HT-29 (cell line): ENCODE results near the gene LRRC1. TPM values are rescaled to one million over a fixed set of nuclear protein-coding genes. Genes with fewer than 3 reads are reported as not detected.

ENCODE experiments used
- DNase-seq: peaks from one replicate; pipeline ENCODE4 v3.0.0-alpha.2; 2015; ENCODE audit warnings: low spot score
- total RNA-seq: library from RNA; depleted of rRNA; stranded (reverse); fragments of >200 nt; shearing (Covaris generic); gene quantifications from 2 replicates; pipeline ENCODE4 v1.2.3, GENCODE V29; 2014

LRRC1 gene
- total RNA-seq, 1 experiment from 2014 or later = 64.0 TPM

DNA sequence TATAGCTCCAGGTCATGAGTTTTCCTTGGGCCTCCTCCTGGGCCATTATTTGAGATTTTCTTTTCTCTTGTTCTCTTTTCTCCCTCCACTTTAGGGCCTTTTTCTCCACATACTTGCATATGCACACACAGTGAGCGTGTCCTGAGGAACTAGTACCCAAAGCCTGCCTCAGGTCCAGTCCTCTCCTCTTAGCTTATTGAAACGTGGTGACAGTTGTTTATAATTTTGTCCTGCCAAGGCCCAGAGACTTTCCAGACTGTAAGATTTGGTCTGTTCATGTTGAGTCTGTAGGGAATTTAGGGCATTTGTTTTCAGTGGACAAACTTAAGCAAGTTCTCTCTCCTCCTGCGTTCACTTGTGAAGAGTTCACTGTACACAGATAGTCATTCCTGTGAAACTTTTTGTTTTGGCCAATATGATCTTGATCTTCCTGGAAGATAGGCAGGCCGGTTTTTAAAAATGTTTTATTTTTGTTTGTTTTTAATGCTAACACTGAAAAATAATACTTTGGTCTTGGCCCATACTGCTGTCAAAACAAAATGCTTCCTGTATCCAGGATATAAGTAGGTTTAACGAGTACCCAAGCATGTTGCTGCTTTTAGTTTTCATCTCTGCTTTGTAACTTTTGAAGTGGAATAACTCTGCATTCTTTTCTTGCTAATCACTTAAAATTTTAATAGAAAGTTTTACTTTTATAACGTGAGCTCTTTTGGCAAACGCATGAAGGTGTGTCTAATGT is 20.7 kb downstream of the LRRC1 start:
- no peak for DNase-seq

DNA sequence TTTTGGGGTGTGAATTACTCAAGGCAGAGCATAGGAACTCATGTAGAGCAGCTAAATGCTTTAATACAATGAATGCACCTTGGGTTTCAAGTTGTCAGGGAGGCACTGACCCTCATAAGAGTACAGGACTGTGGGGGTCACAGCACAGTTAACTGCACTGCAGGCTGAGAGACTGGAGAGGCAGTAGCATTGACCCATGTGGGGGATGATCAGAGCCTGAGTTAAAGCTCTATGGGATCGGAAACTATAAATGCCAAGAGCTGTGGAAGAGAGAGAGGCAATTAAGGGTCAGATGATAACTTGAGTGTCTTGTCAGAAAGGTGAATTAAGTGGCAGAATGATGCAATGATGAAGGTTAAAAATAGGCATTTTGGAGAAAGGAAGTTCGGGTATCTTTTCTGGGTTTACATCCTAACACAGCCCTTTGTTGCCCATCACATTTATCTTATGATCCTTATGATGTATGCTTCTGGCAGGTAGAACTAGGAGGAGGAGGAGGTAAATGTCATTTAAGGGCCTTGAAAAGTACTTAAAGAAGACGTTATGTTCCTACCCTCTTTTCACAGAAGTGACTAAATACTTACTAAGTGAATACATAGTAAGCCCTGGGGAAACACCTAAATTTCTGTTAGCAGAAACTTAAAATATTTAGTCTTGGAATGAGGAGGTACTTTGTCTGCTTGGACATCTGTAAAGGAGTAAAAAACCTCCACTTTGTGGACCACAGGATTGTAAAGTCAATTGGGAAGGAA is 24.2 kb downstream of the LRRC1 start:
- no peak for DNase-seq

DNA sequence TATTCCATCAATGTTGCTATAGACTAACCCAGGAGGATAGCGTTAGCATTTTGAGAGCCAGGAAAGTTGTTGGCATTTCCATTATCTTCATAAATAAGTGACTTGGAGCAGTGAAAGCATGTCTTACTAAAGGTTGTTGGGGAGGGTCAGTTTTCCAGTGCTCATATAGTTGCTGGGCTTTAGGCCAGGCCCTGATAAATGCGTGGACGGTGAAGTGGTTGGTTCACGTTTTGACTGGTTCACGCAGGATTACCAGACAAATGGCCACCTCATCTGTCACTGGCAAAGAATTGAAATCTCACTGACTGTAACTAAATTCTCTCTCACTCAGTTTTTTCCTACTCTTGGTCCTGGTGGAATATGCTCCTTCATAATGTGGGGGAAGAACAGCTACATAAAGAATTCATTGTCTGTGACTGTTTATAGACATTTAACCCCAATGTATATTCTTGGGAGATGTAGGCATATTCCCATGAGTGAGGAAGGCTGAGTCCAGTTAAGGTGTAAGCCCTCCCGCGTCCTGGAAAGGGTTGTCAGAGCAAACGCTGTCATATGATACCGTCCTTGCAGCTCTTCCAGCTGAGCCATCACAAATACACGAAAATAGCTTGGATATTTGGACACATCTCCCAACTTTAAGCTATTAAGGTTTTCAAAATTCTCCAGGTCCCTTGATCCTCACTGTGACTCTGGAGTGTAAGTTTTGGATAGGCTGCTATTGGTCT is 27.8 kb downstream of the LRRC1 start:
- no peak for DNase-seq

DNA sequence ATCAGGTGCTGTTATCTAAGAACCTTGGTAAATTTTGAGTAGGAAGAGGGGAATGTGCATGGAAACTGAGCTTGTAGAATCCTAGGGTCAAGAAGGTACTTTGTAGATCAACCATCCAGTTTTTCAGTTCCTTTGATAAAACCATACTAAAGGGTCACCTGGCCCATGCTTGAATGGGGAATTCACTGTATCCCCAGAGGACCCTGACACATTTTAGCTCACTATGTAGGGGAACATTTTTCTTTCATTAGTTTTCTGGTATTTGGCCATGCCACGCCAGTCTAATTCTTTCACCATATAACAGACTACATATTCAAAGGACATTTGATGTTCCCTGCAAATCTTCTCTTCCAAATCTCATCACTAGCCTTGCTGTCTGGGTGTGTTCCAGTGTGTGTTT is 29.9 kb downstream of the LRRC1 start:
- DNase-seq = no peak

DNA sequence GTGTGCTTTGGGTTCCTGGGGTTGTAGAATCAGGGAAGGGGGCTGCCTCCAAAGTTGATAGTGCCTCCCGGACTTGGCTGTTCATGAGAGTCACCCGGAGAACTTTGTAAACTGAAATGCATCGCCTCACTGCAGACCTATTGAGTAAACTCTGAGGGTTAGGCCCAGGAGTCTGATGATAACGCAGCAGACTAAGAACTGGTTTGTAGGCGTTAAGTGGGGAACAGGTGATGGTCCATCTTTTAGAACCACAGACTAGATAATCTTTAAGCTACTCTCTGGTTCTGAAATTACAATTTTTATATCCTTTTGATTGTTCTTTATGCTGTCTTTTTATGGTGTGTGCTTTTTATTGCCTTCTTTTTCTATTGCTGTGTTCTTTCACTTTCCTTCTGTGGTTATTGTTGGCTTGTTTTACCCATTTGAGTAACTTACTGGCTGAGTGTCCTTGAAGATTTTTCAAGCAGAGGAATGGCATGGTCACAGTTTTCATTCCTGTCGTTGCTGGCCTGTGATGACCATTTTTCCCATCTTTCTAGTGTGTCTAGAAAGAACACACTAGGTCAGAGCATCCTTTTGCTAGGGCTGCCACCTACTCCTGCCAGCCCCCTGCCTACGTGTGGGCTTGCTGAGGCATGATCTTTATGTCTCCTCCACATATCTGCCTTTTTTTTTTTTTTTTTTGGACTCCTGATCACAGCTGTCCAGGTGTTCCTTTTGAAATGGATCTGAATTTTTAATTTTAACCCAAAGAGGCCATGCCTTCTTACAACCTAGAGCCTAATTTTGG is 30.9 kb downstream of the LRRC1 start:
- DNase-seq = no peak

DNA sequence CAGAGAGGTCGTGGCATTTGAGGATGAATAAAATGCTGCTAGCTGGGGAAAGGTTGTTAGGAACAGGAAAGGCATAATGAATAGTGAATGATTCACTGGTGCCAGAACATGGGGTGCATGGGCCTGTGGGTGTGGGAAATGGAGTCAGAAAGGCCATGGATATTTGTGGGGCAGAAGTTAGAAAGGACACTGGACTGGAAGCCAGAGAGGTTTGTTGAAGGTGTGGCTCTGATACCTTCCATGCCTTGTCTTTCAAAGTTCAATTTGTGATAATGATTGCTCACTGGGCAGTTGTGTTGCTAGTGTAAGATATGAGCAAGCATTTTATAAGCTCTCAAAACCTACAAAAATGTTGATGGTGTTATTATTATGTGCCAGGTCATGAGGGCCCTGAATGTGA is 32.7 kb downstream of the LRRC1 start:
- DNase-seq = no peak

DNA sequence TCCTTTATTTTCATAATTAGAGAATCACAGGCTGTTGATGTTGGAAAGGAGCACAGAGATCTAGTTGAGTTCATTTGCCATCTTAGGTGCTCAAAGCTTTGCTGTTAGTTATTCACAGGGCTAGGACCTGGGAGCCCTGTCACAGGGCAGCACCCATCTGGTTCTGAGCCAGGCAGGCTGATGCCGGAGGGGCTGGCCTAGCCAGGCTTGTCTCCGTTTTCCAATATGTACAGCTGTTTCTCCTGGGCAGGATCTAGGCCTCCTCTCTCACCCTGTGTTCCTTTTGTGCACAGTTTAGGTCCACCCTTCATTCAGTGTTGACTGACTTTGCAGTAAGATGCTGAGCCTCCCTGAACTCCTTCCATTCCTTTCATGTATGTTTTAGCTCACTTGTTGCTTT is 33.4 kb downstream of the LRRC1 start:
- no peak for DNase-seq

DNA sequence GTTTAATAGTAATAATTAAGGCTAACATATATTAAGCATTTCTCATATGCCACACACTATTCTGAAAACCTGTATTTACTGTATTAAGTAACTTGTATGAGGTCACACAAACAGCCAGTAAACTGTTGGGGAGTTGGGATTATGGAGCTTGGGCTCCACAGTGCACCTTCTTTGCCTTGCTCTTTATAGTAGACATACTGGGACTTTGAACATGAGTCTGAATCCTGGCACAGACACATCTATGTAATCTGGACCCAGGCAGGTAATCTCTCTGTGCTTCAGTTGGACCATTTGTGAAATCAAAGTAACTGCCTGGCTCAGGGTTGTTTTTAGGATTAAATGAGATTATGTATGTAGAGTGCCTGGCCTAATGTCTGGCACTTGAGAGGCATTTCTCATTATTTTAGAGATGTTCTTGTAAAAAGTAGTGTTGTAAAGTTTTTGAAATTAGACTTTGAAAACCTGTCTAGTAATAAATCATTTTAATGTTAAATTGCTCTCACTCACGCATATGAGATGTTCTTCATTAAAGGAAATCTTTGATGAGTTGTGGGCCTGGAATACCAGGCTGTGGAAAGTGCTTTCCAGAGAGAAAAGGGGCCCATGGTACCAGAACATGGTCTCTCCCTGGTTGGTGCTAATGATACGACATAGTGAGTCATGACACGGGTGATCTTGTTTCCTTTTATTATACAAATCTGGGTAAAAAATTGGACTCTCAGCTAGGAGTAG is 34.3 kb downstream of the LRRC1 start:
- peak; percentile 16 for DNase-seq

DNA sequence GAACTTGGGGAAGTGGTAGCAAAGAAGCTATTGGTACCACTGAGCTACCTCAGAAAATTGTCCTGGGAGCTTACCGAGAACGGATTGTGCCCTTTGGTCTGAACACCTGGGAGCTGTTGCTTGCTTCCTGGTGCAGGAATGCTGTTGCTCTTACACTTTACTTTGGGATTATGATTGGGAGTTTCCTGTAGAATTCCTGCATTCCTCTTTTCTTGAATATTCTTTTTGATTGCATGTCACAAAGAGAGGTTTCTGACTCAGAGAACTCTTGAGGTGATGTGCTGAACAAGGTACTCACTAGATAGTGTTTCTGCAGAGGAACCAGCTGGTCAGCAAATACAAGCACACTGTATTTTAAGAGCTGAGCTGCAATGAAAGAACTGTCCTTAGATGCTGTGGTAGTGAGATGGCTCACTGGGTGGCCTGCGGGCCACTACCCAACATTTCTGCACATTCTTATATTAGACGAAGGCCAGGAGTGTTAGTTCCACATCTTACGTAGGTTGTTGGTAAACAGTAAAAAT is 35.0 kb downstream of the LRRC1 start:
- peak; percentile 42 for DNase-seq

DNA sequence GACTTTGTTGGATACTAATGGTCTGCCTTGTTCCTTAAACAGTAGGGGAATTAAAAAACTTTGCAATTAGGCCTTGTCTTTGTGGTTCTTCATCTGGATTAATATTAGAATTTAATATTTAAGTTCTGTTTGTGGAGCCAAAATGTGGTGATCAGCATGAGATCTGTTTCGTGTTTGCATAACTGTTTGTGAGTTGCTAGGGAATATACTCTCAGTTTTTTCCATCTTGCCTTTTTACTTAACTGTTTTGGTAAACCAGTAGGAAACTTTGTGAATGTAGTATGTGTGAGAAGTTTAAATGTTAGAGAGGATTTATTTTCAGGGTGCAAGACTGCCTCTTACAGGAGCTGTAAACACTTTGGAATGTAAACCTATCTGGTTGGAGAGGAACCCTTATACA is 35.6 kb downstream of the LRRC1 start:
- no peak for DNase-seq

DNA sequence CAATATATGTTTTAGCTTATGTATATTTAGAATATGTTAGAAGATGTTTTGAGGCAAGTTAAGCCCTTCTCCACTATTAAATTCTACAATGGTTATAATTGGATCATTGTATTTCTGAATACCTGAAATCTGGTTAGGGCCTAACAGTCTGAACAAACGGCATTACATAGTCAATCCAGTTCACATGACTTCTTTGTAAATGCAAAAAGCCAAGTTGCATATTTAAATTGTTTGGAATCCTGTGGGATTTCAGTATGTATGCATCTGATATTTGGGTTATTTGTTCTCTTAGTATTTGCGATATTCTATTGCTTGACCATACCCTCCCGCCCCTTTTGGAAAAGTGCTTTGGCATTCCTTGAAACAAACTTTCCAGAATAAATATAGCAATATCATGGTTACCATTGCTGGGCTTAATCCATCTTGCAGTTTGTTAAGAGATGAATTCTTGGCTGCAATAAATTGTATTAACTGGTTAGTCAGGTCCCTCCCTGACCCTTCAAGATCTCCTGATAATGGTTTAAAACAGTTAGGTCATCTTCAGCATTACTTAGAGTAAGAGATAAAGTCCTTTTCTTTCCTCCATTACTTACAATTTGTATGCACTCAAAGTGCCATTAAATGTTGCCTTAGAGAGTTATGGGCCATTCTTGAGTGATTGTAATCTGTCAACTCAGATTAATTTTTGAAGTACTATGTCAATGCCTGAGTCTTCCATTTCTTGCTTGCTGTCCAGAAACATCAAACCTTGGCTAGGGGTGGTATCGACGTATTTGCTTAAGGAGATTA is 36.5 kb downstream of the LRRC1 start:
- no peak for DNase-seq

DNA sequence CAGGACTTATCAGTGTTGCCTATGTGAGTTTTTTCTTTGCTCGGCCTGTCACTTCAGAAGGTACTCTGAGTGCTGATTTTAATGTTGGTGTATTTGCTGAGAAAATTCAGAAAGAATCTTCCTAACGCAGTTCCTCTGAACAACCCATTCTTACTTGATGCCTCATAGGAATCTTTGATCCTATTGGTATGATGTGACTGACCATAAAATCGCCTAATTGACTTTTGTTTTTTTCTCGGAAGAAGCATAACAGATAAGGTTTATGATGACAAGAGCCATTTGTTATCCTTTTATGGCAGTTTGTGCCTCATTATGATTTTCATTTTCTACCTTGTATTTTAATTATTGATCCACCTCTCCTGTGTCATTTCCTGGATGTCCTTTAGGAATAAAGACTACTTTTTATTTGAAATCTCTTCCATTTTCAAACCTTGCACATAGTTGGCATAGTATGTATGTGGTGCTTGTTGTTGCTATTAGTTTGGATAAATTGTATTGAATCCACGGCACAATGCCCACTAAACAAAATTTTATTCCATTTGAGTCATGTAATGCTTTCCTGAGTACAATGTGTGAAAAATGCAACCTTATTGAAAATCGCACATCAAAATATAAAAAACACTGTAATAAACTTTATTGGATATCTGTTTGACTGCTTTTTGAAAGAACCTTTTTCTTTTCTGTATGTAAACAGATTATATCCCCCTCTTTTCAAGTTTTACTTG is 37.3 kb downstream of the LRRC1 start:
- DNase-seq = no peak

DNA sequence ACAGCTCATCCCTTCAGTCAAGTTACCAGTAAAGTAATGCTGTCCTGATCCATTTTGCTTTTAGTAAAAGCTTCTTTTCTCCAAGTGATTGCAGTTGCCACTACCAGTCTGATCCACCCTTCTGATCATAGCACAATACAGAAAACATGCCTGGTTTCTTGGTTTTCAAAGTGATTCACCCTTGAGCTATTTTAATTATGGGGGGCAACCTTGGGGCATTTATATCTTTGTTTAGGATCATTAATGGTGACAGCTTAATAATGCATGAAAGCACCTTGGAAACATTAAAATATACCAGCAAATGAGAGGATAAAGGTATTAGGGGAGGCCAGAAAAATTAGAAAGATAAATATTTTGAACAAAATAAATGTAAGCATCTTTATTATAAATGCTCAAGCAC is 38.4 kb downstream of the LRRC1 start:
- DNase-seq = no peak

DNA sequence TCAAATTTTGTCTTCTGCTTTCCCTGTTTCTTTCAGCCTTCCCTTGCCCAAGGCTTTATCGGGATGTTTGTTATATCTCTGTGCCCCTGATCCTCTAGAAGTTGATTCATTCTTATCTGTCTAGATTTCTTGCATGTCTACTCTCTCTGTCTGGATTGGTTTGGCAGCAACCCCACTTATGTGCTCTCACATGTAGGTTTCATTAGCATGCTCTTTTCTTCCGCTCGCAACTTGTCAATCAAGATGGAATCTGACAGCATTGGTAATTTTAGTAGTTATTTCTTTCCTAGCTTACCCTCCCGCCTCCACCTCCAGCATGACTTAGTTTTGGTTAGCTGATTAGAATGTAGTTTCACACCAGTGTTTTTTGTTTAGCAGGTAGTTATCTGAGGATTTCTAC is 39.3 kb downstream of the LRRC1 start:
- DNase-seq = no peak

DNA sequence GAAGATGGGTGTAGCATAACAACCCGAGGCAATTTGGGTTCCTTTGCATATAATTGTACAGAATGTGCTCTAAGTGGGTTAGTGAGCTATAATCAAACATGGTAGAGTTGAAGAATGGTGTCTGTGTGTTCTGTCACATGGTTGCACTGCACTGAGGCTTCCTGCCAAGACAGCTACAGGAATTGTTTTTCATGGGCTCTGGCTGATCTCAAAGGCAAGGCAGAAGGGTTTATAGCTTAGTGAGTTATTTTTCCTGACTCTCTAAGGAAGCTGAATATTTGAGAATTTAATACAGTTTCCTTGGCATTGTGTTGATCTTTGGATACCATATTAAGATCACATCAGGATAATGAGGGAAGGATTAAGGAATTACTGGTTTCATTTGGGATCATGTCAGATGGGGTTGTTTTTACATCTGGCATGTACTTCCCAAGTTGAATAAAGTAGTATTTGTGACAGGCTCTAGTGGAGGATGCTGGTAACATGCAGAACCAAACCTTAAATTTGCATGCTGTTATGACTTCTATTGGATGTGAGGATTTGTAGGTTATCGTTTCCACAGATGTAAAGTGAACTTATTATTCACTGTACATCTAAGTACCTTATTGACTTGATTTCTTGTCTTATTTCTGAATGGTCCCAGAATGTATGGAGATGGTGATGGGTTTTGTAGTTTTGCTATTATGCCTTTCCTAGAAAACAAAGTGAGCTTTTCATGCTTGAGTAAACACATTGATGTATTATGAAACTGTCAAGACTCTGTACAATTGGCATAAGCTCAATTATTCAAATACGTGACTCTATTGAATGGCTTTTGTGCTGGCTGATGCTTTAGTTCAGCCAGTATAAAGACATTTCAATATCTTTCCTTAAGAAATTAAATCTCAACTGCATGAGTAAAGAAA is 43.3 kb downstream of the LRRC1 start:
- DNase-seq = no peak

DNA sequence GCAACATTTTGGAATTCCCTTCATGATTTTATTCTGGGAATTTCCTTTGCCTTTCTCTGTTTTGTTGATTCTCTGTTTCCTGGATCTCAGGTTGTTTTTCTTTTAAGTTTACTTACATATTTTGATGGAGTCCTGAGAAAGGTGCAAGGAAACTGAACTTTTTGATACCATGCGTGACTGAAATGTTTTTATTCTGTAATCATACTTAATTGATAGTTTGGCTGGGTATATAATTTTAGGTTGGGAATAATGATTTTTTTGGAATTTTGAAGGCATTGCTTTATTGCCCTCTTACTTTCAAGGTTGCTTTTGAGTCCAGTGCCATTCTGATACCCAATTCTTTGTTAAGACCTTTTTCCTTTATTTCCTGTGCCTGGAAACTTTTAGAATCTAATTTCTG is 45.2 kb downstream of the LRRC1 start:
- DNase-seq = no peak

DNA sequence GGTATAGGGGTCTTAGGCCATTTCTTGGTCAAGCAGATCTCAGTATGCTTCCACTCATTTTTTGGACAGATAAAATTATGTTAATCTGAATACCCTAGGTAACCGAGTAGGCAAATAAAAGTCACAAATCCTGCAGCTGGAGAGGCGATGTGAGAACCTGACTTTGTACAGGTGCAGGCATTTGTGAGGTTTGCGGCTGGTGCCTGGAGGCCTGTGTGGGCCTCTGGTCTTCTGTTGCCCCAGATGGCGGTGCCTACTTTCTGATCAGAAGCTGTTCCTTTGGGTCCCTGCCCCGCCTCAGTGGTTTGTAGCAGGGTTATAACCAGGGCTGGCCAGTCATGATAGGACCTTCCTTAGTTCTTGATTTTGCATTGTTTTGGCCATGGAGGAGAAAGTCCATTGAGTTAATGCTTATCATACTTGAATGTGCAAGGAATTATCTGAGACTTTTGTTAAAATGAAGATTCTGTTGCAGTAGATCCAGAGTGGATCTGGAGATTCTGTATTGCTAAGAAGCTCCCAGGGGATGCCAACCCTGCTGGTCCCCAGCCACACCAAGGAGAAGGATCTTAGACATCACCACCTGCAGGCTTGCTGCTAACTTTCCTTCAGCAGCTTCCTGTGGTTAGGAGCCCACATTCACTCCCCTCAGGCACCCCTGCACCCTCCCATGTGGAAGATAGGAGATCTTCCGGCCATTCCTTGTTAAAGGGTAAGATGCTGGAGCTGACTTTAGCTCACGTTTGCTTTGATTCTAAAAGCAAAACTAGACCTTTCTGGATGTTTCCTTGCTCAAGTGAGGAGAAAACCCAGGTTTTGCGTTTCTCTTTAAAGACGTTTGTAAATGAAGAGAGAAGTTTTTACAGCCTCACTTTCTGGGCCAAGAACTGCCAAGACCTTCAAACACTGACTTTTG is 50.7 kb downstream of the LRRC1 start:
- no peak for DNase-seq
